Common myeloid progenitor, CD34-positive (primary cell): ENCODE results near the gene LENG8.

Experiments used
- CTCF ChIA-PET: fragments of 350-600 bp; sonication (Branson Sonifier 250); formaldehyde crosslinking; loops from one replicate; lab custom pipeline; 2021; ENCODE audit warnings: antibody characterized with exemption; lab: Charles Lee
- POLR2A ChIA-PET: fragments of 350-600 bp; sonication (Branson Sonifier 250); formaldehyde crosslinking; loops from one replicate; lab custom pipeline; 2021; ENCODE audit warnings: antibody characterized with exemption; lab: Charles Lee
- DNase-seq, 3 donors: peaks; one replicate each; pipeline versions ENCODE4 v3.0.0 to v3.0.0-alpha.2; 2013
- H3K27ac ChIP-seq, 2 experiments: 1 replicate in 1 of 2; 2 replicates in 1 of 2; pipeline ENCODE4 v1.7.0; 2013; ENCODE audit warnings: inconsistent platforms in 2 of 2, low read length in 2 of 2, mild to moderate bottlenecking in 2 of 2, low read depth in 1 of 2, moderate library complexity in 1 of 2; ENCODE audit not compliant: severe bottlenecking in 2 of 2, insufficient read depth in 1 of 2, poor library complexity in 1 of 2
- H3K27me3 ChIP-seq, 5 experiments: replicated peaks in 2 of 5; 1 replicate in 3 of 5; 2 replicates in 2 of 5; pipeline versions ENCODE4 v1.6.1 to v1.7.0; 2013; ENCODE audit warnings: low read length in 4 of 5, mild to moderate bottlenecking in 2 of 5, moderate library complexity in 2 of 5, inconsistent platforms in 1 of 5; ENCODE audit not compliant: insufficient read depth in 5 of 5, control insufficient read depth in 4 of 5
- H3K36me3 ChIP-seq, 4 experiments: 1 replicate in 2 of 4; 2 replicates in 2 of 4; pipeline versions ENCODE4 v1.6.1 to v1.7.0; 2013; ENCODE audit warnings: low read length in 3 of 4, control low read depth in 1 of 4, mild to moderate bottlenecking in 1 of 4; ENCODE audit not compliant: control insufficient read depth in 4 of 4, insufficient read depth in 4 of 4
- H3K4me1 ChIP-seq, 4 experiments: 1 replicate in 3 of 4; 2 replicates in 1 of 4; pipeline versions ENCODE4 v1.6.1 to v1.7.1; 2013; ENCODE audit warnings: low read length in 3 of 4, mild to moderate bottlenecking in 3 of 4, control low read depth in 1 of 4, inconsistent platforms in 1 of 4, moderate library complexity in 1 of 4; ENCODE audit not compliant: control insufficient read depth in 4 of 4, insufficient read depth in 4 of 4; ENCODE audit errors: control extremely low read depth in 1 of 4
- H3K4me3 ChIP-seq, 7 experiments: 1 replicate in 4 of 7; 2 replicates in 3 of 7; pipeline versions ENCODE4 v1.5.1 to v1.7.0; 2013; ENCODE audit warnings: mild to moderate bottlenecking in 7 of 7, low read length in 6 of 7, moderate library complexity in 6 of 7, inconsistent platforms in 2 of 7, low read depth in 2 of 7, control low read depth in 1 of 7; ENCODE audit not compliant: insufficient read depth in 4 of 7, control insufficient read depth in 1 of 7; ENCODE audit errors: extremely low read depth in 1 of 7
- H3K9me3 ChIP-seq, 5 experiments: 1 replicate in 4 of 5; 2 replicates in 1 of 5; pipeline versions ENCODE4 v1.6.1 to v1.7.1; 2013; ENCODE audit warnings: low read length in 4 of 5, mild to moderate bottlenecking in 2 of 5, inconsistent platforms in 1 of 5, low read depth in 1 of 5, moderate library complexity in 1 of 5; ENCODE audit not compliant: control insufficient read depth in 4 of 5, insufficient read depth in 2 of 5; ENCODE audit errors: control extremely low read depth in 1 of 5
- whole genome bisulfite sequencing: methylation state at CpG from one replicate; pipeline ENCODE4 v1.1.5; 2013; ENCODE audit not compliant: insufficient coverage; 5-methylcytosine and 5-hydroxymethylcytosine counted together

LENG8 gene

DNA sequence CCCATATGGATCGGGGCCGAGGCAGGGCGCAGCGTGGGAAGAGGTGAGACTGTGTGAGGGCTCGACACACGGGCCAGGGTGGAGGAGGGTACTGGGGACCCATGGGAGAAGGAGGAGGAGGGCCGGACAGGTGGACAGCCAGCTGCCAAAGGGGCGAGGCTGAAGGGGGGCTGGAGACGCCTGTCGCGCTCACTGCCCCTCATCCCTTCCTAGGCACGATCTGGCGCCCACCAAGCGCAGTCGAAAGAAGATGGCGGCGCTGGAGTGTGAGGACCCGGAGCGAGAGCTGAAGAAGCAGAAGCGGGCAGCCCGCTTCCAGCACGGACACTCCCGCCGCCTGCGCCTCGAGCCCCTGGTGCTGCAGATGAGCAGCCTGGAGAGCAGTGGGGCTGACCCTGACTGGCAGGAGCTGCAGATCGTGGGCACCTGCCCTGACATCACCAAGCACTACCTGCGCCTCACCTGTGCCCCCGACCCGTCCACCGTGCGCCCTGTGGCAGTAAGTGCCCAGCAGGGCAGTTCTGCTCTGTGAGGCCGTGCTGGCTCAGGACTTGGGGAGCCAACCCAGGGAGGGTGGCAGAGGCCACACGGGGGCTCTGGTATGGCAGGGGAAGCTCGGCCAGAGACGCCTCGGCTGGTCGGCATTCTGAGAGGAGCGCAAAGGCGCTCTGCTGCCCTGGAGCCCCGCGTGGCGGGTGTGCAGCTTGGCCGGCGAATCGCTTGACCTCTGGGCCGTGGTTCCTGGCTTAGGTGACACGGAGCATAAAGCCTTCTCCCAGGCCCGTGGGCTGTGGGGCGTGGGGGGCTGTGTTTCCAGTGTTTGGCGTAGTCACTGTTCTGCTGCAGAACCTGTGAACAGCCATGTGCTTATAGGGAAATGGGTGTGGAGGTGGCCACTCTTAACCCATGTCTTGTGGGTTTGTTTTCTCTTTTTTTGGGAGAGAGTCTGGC, 7.7 kb downstream of the LENG8 start:
- H3K4me1 ChIP-seq, result peaks cover 0 to 16% (median 7%) of the 10 kb centered on the region in 4 experiments
- POLR2A ChIA-PET, result no interaction called here
- CTCF ChIA-PET, result no interaction called here
- no peaks in the 10 kb centered on the region for H3K27me3 ChIP-seq
- H3K4me3 ChIP-seq, result no peak overlapping the region
- 97% methylated on average over 51 of the region's 51 CpGs for WGBS
- no peaks in the 10 kb centered on the region for H3K9me3 ChIP-seq
- no peak overlapping the region for H3K27ac ChIP-seq
- DNase-seq, result no peak
- H3K36me3 ChIP-seq, result peaks cover 13 to 96% (median 74%) of the 10 kb centered on the region in 4 experiments

- H3K27me3 ChIP-seq, result no peaks in the 10 kb centered on the region
- CTCF ChIA-PET, result interaction anchor here (1.6 kb wide), 1 partner anchor 10 kb away, joined by 4 read pairs; no protein-coding TSS in a partner anchor
- DNase-seq, result no peak
- WGBS, result 96% methylated on average over 37 of the region's 42 CpGs
- H3K4me1 ChIP-seq, result peaks cover 0 to 29% (median 20%) of the 10 kb centered on the region in 4 experiments
- POLR2A ChIA-PET, result interaction anchor here (0.5 kb wide), 1 partner anchor 10 kb away, joined by 3 read pairs; no protein-coding TSS in a partner anchor
- H3K9me3 ChIP-seq, result no peaks in the 10 kb centered on the region
- peaks cover 11 to 91% (median 67%) of the 10 kb centered on the region in 4 experiments for H3K36me3 ChIP-seq
- H3K4me3 ChIP-seq, result no peak overlapping the region
- no peak overlapping the region for H3K27ac ChIP-seq
Observed at GRCh38 chr19:54457773-54458647, 9.0 kb downstream of the LENG8 start.

DNA sequence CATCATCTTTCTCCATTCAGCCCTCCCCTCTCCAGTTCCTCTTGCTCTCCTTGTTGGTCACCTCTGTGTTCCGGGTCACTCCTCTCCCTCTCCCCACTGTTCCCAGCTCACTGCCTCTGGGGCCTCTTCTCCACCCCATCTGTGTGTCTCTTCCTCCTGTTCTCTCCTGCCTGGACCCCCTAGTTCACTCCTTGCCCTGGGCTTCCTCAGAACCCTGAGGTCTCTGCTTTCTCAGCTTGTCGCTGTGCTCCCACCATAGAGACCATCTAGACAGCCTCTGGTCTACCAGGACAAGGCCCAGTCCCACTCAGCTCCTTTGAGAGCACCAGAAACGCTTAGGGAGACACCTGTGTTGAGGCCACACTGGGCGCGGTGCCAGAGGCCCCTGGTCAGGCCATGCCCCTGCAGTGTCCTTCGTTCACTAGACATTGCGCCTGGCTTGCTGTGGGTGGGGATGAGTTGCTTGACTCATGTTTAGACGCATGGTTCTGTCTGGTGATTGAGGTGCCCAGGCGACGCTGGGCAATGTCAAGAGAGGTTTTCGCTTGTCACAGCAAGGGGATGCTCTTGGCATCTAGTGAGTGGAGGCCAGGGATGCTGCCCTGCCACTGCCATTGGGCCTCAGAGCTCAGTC, 9.8 kb downstream of the LENG8 start:
- 100% methylated on average over 9 of the region's 11 CpGs for WGBS
- Histone ChIP-seq H3K27me3 (no peaks in the 10 kb centered on the region), H3K27ac (no peak overlapping the region), H3K4me3 (no peak overlapping the region), H3K9me3 (no peaks in the 10 kb centered on the region), H3K4me1 (peaks cover 0 to 36% (median 26%) of the 10 kb centered on the region in 4 experiments), H3K36me3 (peaks cover 8 to 83% (median 60%) of the 10 kb centered on the region in 4 experiments)
- DNase-seq, result no peak
- CTCF ChIA-PET, result interaction anchor here (1.6 kb wide), 2 partner anchors 8 to 10 kb away, joined by 4 to 5 read pairs; no protein-coding TSS in a partner anchor
- POLR2A ChIA-PET, result interaction anchor here (0.5 kb wide), 1 partner anchor 10 kb away, joined by 3 read pairs; no protein-coding TSS in a partner anchor

DNA sequence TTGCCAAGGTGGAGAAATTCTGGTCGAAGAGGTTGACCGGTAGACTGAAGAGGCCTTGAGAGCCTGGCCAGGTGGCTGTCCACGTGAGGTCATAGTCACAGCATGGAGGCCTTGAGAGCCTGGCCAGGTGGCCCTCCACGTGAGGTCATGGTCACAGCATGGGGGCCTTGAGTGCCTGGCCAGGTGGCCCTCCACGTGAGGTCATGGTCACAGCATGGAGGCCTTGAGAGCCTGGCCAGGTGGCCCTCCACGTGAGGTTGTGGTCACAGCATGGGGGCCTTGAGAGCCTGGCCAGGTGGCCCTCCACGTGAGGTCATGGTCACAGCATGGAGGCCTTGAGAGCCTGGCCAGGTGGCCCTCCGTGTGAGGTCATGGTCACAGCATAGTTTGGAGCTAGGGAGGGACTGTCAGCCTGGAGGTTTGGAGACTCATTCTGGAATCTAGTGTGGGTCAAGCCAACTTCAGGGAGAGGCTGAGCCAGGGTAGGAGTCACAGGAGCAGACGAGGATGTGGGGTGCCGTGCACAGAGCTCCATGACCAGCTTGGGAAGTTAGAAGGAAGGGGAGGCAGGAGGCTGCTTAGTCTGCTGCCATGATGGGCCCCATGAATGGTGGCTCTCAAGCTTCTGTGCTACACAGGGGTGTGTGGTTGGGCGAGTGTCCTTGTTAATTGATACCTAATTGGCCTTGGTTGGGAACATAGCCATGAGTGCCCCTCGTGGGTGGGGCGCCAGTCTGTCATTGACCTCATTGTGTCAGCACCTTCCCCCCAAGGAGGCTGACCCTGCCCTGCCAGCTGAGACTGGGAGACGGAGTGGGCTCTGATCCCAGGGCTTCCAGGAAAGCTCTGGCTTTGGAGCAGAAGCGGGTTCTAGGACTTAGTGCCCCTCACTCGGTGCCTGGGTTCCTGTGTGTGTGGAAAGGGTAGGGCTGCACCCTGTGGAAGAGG, 10.6 kb downstream of the LENG8 start:
- CTCF ChIA-PET, result interaction anchor here (1.6 kb wide), 2 partner anchors 9 to 11 kb away, joined by 4 to 5 read pairs; no protein-coding TSS in a partner anchor
- Histone ChIP-seq H3K27me3 (no peaks in the 10 kb centered on the region), H3K4me3 (no peak overlapping the region), H3K27ac (peak overlapping the region in 1 of 2 experiments; percentile 43), H3K36me3 (peaks cover 7 to 75% (median 52%) of the 10 kb centered on the region in 4 experiments), H3K4me1 (peaks cover 0 to 44% (median 33%) of the 10 kb centered on the region in 4 experiments), H3K9me3 (no peaks in the 10 kb centered on the region)
- no peak for DNase-seq
- POLR2A ChIA-PET, result interaction anchor here (0.6 kb wide), 1 partner anchor 921 kb away, joined by 4 read pairs; no protein-coding TSS in a partner anchor
- 95% methylated on average over 16 of the region's 16 CpGs for WGBS

- Histone ChIP-seq H3K36me3 (peaks cover 5 to 67% (median 46%) of the 10 kb centered on the region in 4 experiments), H3K27ac (peak overlapping the region in 1 of 2 experiments; percentile 43), H3K9me3 (no peaks in the 10 kb centered on the region), H3K27me3 (no peaks in the 10 kb centered on the region), H3K4me3 (no peak overlapping the region), H3K4me1 (peaks cover 0 to 51% (median 38%) of the 10 kb centered on the region in 4 experiments)
- POLR2A ChIA-PET, result interaction anchor here (0.6 kb wide), 1 partner anchor 922 kb away, joined by 4 read pairs; no protein-coding TSS in a partner anchor
- no peak for DNase-seq
- CTCF ChIA-PET, result interaction anchor here (1.6 kb wide), 1 partner anchor 10 kb away, joined by 5 read pairs; no protein-coding TSS in a partner anchor
- 64% methylated on average over 18 of the region's 39 CpGs for WGBS
Observed at GRCh38 chr19:54460230-54461005, 11.4 kb downstream of the LENG8 start.
